B cell (primary cell): ENCODE results near the gene ZBTB47.

ENCODE experiments used
- CTCF ChIP-seq: fragments of 200-600 bp; IDR thresholded peaks from one replicate; pipeline ENCODE4 v1.8.0; 2022; ENCODE audit warnings: antibody characterized with exemption, mild to moderate bottlenecking
- EZH2 ChIP-seq: IDR thresholded peaks from 2 replicates; pipeline ENCODE4 v1.6.1; 2012; ENCODE audit warnings: borderline replicate concordance, low read depth, mild to moderate bottlenecking, moderate library complexity, low read length; ENCODE audit not compliant: insufficient read depth, poor library complexity, severe bottlenecking

- TF ChIP-seq CTCF, result no peak
- no peak for TF ChIP-seq EZH2
These were observed 43.1 kb downstream of the ZBTB47 start for GRCh38 chr3:42696356-42697288.
